PC-9 (cell line): ENCODE data around the gene TAAR2. TPM values are rescaled to one million over a fixed set of nuclear protein-coding genes. Genes with fewer than 3 reads are reported as not detected.

Experiments used
- BruUV-seq: library from RNA; stranded (reverse); fragments of 400-500 nt; replicated peaks from 2 replicates; lab custom pipeline; 2021; lab: Mats Ljungman, UMichigan
- CTCF ChIA-PET: fragments of 300-600 bp; sonication (Branson Sonifier 250); formaldehyde crosslinking; loops from one replicate; lab custom pipeline; 2022; ENCODE audit warnings: antibody characterized with exemption; lab: Charles Lee
- POLR2A ChIA-PET: fragments of 300-600 bp; sonication (Branson Sonifier 250); formaldehyde crosslinking; loops from one replicate; lab custom pipeline; 2022; ENCODE audit warnings: antibody characterized with exemption; ENCODE audit not compliant: unreplicated experiment; lab: Charles Lee
- DNase-seq, 2 experiments: peaks; one replicate each; pipeline versions ENCODE4 v3.0.0 to v3.0.0-alpha.2; 2015 to 2022; ENCODE audit warnings: mixed read lengths in 1 of 2
- H2AFZ ChIP-seq: fragments of 200-600 bp; sonication (generic); 2 replicates; pipeline ENCODE4 v1.8.1; 2017; ENCODE audit warnings: antibody characterized with exemption
- H3F3A ChIP-seq: fragments of 200-600 bp; sonication (generic); 2 replicates; pipeline ENCODE4 v1.8.1; 2017; ENCODE audit warnings: antibody characterized with exemption, mild to moderate bottlenecking, low read depth; ENCODE audit not compliant: insufficient read depth
- H3K27ac ChIP-seq: fragments of 200-600 bp; sonication (generic); 2 replicates; pipeline ENCODE4 v1.6.1; 2016; ENCODE audit warnings: mixed run types
- H3K27me3 ChIP-seq: fragments of 200-600 bp; sonication (generic); 2 replicates; pipeline ENCODE4 v1.6.1; 2016; ENCODE audit warnings: low read depth, mixed run types; ENCODE audit not compliant: insufficient read depth
- H3K36me3 ChIP-seq: fragments of 200-600 bp; sonication (generic); 2 replicates; pipeline ENCODE4 v1.6.1; 2016; ENCODE audit warnings: low read depth, mixed run types
- H3K4me1 ChIP-seq: fragments of 200-600 bp; sonication (generic); replicated peaks from 2 replicates; pipeline ENCODE4 v1.6.1; 2016; ENCODE audit warnings: mixed run types; ENCODE audit not compliant: insufficient read depth
- H3K4me2 ChIP-seq: fragments of 200-600 bp; sonication (generic); 2 replicates; pipeline ENCODE4 v1.6.1; 2017; ENCODE audit warnings: mixed run types
- H3K4me3 ChIP-seq: fragments of 200-600 bp; sonication (generic); 2 replicates; pipeline ENCODE4 v1.6.1; 2016; ENCODE audit warnings: mixed run types
- H3K79me2 ChIP-seq: fragments of 200-600 bp; sonication (generic); 2 replicates; pipeline ENCODE4 v1.6.1; 2017; ENCODE audit warnings: low read depth, mixed run types
- H3K9me2 ChIP-seq: fragments of 200-600 bp; sonication (generic); 2 replicates; pipeline ENCODE4 v1.8.1; 2017; ENCODE audit warnings: mild to moderate bottlenecking; ENCODE audit not compliant: insufficient read depth
- H3K9me3 ChIP-seq: fragments of 200-600 bp; sonication (generic); 2 replicates; pipeline ENCODE4 v1.8.1; 2016; ENCODE audit warnings: low read depth; ENCODE audit not compliant: insufficient read depth
- H4K20me1 ChIP-seq: fragments of 200-600 bp; sonication (generic); 2 replicates; pipeline ENCODE4 v1.8.1; 2017; ENCODE audit not compliant: insufficient read depth
- CTCF ChIP-seq: fragments of 200-600 bp; sonication (generic); conservative IDR thresholded peaks from 2 replicates; pipeline ENCODE4 v1.6.1; 2017; ENCODE audit warnings: mixed run types, antibody characterized with exemption, mild to moderate bottlenecking, moderate library complexity
- EZH2 ChIP-seq: fragments of 200-600 bp; sonication (generic); IDR thresholded peaks from 2 replicates; pipeline ENCODE4 v1.8.0; 2017; ENCODE audit warnings: antibody characterized with exemption, low read depth
- intact Hi-C: fragments of 100-400 bp; cut with micrococcal nuclease; formaldehyde crosslinking; loops from one replicate; pipeline ENCODE4 v1.10.0; 2022; ENCODE audit not compliant: unreplicated experiment
- total RNA-seq: library from RNA; stranded (reverse); gene quantifications from 2 replicates; pipeline ENCODE4 v1.2.3, GENCODE V29; 2021

The TAAR2 gene
- total RNA-seq, 1 experiment from 2014 or later = not detected

GRCh38 chr6:132623106-132623845 lies 799 bp downstream of the TAAR2 start:
- ChIA-PET CTCF (no interaction called here), POLR2A (no interaction called here)
- Histone ChIP-seq H3K79me2 (no peaks in the 10 kb centered on the region), H3K9me2 (no peaks in the 10 kb centered on the region), H2AFZ (peak overlapping the region; percentile 21; the same call in 1 of the 2 replicates), H3K9me3 (no peaks in the 10 kb centered on the region), H4K20me1 (no peaks in the 10 kb centered on the region), H3K4me1 (no peaks in the 10 kb centered on the region), H3K27me3 (no peaks in the 10 kb centered on the region), H3K4me2 (no peak overlapping the region), H3K4me3 (no peak overlapping the region), H3K36me3 (no peaks in the 10 kb centered on the region), H3K27ac (no peak overlapping the region), H3F3A (no peaks in the 10 kb centered on the region)
- TF ChIP-seq EZH2 (no peak), CTCF (no peak)
- no peak for DNase-seq
- no TSS peak for BruUV-seq
- intact Hi-C loops = no loop called here

GRCh38 chr6:132616677-132617076 lies 7.4 kb downstream of the TAAR2 start:
- H3K36me3 ChIP-seq = no peaks in the 10 kb centered on the region
- no peaks in the 10 kb centered on the region for H3K9me2 ChIP-seq
- H3K27me3 ChIP-seq = no peaks in the 10 kb centered on the region
- H3K4me2 ChIP-seq = no peak overlapping the region
- no peaks in the 10 kb centered on the region for H4K20me1 ChIP-seq
- H2AFZ ChIP-seq = no peak overlapping the region; the same call in 1 of the 2 replicates
- BruUV-seq = no TSS peak
- POLR2A ChIA-PET = interaction anchor here (0.7 kb wide), 1 partner anchor 97 kb away, joined by 3 read pairs; no protein-coding TSS in a partner anchor
- H3K4me1 ChIP-seq = peaks cover 22% of the 10 kb centered on the region
- no peak for DNase-seq
- no peak overlapping the region for H3K27ac ChIP-seq
- H3K79me2 ChIP-seq = no peaks in the 10 kb centered on the region
- no peak for TF ChIP-seq EZH2
- no peak for TF ChIP-seq CTCF
- H3K4me3 ChIP-seq = no peak overlapping the region
- intact Hi-C loops = no loop called here
- H3F3A ChIP-seq = peaks cover 7% of the 10 kb centered on the region; the same call in 1 of the 2 replicates
- CTCF ChIA-PET = no interaction called here
- 0 out of 2 replicates have a peak, but pooled peaks cover 6% of the 10 kb centered on the region for H3K9me3 ChIP-seq

- H4K20me1 ChIP-seq = no peaks in the 10 kb centered on the region
- no peak for TF ChIP-seq CTCF
- no peak for TF ChIP-seq EZH2
- 0 out of 2 replicates have a peak, but pooled peaks cover 6% of the 10 kb centered on the region for H3K9me3 ChIP-seq
- peak overlapping the region; percentile 54 for H3K4me2 ChIP-seq
- ChIA-PET CTCF (interaction anchor here (0.6 kb wide), 1 partner anchor 168 kb away, joined by 7 read pairs; no protein-coding TSS in a partner anchor), POLR2A (no interaction called here)
- peaks cover 22% of the 10 kb centered on the region for H3K4me1 ChIP-seq
- peak overlapping the region; percentile 58 for H3K27ac ChIP-seq
- H3K36me3 ChIP-seq = no peaks in the 10 kb centered on the region
- H3K9me2 ChIP-seq = no peaks in the 10 kb centered on the region
- peaks cover 7% of the 10 kb centered on the region; the same call in 1 of the 2 replicates for H3F3A ChIP-seq
- peak overlapping the region; percentile 45 for H2AFZ ChIP-seq
- intact Hi-C loops = no loop called here
- no TSS peak for BruUV-seq
- H3K79me2 ChIP-seq = no peaks in the 10 kb centered on the region
- H3K27me3 ChIP-seq = no peaks in the 10 kb centered on the region
- H3K4me3 ChIP-seq = peak overlapping the region; percentile 25
- peak; percentile 17 to 90 for DNase-seq
Observed at GRCh38 chr6:132614554-132614953, 9.5 kb downstream of the TAAR2 start.
